NOMO-1 treated with DMSO at 0.1 percent for 48 hours (cell line): ENCODE measurements around the gene PBX1.

Experiments used
- DNase-seq: peaks from one replicate; lab custom pipeline; 2025; ENCODE audit not compliant: unreplicated experiment; lab: John Stamatoyannopoulos, UW

Gene PBX1

GRCh38 chr1:164614316-164614715 is 55.3 kb downstream of the PBX1 start:
- DNase-seq = no peak

- DNase-seq = no peak
Observed at GRCh38 chr1:164617377-164618201, 58.6 kb downstream of the PBX1 start.

DNA sequence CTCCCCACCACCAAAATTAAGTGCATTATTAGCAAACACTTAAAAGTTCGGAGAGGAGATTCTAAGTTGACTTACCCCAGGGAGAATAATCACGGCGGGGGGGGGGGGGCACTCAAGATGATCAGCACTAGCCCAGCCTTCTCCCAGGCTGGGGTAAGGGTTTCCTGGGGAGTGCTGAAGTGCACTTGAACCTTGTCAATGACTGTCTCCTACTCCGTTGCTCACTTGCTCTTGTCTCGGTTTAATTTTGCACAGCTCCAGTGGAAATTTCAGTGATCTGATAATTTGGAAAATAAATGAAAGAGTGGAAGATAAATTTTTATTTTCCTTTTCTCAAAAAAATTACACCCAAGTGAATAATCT is 59.2 kb downstream of the PBX1 start:
- DNase-seq = no peak

DNA sequence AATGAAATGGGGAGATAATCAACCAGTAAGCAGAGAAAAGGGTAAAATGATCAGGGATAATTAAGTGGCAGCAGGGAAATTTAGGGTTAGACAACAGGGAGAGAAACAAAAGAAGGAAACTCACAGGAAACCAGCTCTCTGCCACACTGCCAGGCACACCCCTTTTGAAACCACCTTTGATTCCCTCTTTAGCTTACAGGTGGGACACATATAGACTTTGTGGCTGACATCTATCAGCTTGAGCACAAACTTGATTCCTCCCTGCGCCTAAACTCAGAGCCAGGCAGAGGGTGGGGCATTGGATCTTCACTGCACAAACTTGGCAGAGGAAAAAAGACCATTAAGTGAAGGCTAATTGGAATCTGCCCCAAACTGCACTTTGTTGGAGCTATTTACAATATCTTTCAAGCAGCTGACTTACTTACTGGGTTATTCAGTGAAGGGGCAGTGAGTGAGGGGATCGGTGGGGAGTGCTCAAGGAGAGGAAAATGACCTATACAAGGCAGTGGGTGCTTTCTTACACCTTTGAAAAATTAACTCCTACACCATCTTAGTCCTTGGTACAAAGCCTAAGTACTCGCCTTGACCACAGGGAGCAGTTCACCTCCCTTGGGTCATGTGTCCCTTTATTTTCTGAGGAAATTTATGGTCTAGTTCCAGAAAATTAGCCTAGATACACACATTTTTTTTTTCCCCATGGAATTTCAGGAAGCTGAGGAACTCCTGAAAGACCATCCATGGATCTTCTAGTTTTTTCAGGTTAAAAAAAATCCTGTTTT is 60.2 kb downstream of the PBX1 start:
- DNase-seq = no peak

DNA sequence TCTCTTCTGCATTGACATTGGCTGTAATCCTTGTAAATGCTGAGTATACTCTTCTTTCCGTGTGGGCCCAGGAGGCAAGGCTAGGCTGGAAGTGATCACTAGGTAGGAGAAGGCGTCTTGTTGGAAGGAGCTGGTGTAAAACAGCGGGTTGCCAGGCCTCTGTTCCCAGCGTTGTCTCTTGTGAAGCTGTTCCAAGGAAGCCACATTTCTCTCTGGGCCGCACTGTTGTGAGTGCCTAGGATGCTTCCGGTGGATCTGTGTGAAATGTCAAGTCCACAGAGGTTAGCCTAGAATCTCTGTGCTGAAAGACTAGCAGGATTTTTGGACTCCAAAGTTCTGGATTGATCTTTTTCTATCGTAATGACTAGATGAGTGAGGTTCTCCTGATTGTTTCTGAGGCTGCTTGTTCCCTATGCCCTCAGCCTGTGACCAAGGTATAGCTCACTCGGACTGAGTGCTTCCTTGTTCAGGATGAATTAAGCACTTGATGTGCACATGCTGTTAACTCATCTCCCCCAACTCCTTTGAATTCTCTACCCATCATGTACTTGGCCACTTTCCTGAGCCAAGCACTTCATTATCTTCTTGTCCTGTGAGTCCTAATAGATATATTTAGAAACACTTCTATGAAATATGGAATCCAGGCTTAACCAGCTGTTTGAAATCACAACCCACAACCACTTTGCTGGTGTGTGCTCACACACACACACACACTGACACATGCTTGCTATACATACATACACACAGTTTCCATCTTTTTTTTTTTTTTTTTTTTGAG is 63.3 kb downstream of the PBX1 start:
- no peak for DNase-seq

DNA sequence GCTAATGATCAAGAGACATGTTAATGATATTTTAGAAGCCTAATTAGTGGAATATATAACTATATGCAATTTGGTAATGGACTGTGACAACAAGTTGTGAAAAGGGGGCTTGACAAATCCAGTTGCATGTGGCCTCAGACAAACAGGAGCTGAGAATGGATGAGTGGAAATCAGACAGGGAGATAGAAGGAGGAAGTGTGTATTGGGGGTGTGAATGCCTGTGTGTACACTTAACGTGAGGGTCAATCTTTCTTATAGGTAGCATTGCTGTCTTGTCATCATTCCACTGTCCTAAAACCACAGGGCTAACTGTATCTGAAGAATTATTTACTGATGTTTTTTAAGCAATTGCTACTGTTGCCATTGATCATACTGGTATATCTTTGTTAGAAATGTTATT is 64.8 kb downstream of the PBX1 start:
- no peak for DNase-seq

DNA sequence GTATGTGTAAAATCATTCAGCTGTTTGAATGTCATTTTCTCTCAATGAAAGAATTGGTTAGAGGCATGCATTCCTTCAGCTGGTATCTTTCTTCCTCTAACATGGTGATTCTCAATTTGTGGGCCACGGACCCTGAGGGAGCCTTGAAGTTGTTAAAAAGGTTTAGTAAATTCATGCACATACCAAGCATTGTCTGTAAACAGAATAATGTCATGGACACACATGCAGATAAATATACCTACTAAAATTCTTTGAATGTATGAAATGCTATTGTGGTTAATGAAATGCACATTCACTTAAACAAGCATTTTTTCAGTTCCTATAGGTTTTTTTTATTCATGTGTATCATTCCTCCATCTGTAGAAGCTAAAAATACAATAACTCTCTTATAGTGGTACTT is 65.4 kb downstream of the PBX1 start:
- DNase-seq = no peak

DNA sequence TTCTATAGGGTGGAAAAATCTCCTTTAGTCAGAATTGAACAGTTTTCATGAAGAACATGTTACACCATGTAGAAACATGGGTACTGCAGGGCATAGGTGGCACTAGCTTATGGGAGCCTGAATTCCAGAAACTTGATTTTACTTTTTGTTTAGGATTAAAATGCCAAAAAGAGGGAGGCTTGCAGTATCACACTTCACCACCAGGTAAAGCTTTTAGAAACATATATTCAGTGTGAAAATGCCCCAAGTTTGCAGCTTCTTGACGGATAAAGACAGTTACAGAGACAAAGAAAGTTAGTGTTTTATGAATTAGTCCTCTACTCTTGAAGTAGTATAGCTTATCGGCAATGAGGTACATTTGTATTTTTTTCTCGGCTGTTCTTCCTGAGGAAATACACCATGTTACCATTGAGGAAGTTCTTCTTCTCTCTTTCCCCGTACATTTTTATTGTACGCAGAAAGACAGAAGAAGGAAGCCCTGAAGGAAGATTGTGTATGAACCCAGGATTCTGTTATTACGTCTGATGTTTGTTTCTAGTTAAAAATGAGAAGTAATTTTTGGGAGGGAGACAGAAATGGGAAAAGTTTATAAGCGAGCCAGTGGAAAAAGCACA is 66.1 kb downstream of the PBX1 start:
- DNase-seq = peak; percentile 13

GRCh38 chr1:164628772-164629171 is 69.8 kb downstream of the PBX1 start:
- no peak for DNase-seq

DNA sequence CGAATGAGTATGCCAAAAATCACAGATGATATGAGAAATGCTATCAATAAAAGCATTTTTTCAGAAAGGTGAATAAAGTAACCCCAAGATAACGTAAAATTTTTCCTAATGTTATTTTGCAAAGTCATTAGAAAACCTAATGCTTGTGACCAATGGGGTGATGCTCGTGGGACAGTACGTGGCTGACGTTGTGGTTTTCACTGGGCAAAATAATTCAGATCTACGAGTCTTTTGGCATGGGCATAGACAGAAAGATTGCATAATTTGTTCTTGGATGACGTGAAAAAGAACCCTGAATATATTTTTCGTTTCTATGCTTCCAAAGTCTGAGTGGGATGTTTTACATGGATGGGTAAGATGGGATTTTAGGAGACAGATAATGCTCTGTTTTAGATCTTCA is 71.0 kb downstream of the PBX1 start:
- no peak for DNase-seq

DNA sequence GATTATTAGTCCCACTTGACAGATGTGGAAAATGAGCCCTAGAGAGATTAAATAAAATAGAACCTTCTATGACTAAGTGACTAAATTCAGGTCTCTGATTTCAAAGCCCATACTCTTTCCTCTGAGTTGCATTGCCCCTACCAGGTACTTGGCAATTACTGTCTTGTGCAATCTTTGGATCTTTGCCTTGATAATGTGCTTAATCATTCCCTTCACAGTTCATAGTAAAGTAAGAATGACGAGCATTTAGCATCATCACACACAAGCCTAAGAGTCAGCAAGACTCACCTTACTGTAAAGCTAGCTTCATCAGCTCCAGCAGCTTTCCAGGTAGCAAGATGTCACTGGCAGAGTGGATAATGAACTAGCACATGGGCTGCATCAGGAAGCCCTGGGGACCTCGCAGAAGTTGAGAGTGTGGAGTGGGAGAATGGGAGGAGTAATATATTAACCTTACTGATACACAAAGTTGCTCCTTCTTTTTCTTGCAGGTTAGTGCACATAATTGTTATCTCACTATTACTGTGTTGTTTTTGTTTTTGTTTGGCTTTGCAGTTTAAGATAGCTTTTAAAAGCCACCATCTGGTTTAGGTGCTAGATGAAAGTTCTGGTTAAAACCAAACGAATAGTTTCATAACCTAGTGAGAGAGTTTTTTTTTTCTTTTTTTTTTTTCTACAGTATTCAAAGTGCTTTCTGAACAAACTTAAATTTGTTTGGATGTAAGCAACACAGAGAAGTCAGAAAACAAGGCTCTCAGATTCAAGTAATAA is 71.8 kb downstream of the PBX1 start:
- no peak for DNase-seq

DNA sequence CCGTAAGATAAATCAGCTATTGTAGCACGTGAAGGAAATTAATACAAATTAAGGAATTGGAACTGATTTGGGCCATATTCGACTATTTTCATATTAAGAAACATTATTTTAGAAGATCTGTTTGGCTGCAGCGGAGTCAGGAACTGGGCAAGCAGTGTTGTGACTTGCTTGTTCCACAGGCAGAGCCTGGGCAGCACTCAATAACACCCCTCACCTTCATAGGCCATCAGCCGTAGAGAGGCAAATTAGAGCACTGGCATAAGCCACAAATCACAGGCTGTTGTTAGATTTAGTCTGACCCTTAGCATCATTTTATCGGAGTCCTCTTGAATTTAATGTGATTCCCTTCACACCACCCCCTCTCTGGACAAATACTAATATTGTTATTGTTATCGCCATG is 72.8 kb downstream of the PBX1 start:
- no peak for DNase-seq

DNA sequence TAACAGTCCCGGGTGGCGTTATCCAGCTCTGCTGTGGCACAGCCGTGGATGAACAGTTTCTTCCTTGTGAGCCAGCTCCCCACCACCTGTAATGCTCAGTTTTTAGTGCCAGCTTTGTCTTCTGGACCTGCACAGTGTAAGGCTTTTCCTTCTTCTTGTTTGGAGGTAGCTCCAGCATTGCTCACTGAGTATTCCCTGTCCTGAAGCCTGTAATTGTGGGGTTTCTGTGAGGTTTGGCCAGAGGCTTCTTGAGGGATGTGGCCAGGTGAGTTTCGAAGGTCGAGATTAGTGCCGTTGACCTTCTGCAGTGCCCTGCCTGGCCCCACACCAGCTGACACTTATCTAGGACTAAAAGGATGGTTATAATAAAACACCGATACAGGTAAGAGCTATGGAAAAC is 75.0 kb downstream of the PBX1 start:
- DNase-seq = no peak

GRCh38 chr1:164635059-164635802 is 76.2 kb downstream of the PBX1 start:
- no peak for DNase-seq

DNA sequence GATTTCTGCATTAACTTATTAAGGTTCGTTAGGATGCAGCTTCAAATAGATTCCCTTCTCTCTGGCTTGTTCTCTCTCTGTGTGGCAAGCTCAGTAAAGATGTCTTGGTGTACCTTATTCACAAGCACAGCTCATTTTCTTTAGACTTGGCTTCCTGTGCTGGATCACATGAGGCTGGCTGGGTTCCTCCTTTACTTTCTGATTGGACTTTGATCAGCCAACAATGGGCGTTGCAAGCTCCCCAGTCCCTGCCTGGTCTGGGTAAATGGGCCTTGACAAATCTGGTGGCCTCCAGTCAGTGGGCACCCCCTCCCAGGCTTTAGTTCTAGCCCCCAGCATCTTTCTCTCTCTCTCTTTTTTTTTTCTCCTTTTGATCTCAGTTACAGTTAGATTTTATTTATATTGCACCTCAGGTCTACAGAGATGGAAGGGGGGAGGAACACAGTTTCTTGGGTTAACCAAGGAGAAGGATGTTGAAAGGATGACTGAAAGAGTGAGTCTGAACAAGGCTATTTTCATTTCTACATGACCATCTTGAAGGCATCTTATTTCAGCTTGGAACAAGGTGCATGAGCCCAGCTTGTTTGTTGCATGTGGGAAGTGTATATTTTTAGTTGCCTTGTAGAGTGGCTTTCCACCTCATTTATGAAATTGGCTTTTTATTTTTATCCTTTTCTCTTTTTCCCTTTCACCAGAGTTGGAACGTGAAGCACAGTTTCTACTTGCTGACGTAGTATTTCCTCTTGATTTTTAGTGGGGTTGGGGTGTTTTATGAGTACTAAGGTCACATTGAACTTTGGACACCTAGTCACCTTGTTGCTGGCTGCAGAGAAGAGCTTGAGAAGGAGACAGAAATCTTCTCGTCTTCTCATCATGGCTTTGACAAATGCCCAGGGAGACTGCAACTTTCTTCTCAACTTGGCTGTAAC is 77.1 kb downstream of the PBX1 start:
- DNase-seq = no peak

- no peak for DNase-seq
Observed at GRCh38 chr1:164636757-164637156, 77.8 kb downstream of the PBX1 start.

DNA sequence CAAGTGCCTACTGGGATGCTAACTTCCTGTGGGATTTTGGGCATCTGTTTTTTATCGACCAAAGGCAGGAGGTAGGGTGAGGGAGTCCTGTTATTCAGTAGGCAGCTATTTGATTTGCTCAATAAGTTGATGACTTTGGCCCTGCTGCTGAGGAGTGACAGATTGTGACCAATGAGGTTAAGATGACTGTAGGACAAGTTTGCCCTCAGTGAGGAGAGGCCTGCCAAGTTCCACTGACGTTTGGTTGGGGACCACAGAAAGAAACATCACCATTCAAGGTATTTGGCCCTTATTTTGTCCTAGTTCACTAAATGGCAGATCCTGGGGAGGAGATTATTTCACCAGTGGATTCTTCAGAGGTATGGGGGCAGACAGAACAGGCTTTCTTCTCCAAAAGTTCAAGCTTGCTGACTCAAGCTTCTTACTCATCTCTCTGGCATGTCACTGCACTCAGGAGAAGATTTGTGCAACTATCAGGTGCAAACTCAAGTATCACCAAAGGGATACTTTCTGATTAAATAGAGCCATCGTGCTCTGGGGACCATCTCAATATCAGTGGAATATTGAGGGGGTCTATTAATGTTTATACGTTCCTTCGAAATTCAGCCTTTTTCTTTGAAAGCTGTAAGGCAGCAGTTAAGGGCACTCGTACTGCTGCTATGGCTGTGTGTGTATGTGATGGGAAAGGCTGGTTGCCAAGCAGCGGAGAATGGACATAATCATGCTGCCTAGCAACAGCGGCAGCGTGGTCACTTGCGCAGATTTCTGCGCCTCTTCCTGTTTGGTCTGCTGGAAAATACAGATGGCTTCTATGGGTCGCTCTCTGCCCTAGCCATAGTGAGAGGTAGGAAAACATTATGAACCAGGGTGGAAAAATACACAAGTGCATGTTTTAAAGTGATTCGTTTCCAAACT is 78.7 kb downstream of the PBX1 start:
- no peak for DNase-seq
